K562 (cell line): ENCODE measurements around the gene FBXW11. TPM values are rescaled to one million over a fixed set of nuclear protein-coding genes. Genes with fewer than 3 reads are reported as not detected.

ENCODE experiments used
- ATAC-seq: fragments of 200-7000 bp; cut with Tn5 transposase; 3 replicates; pipeline ENCODE4 v1.9.1; 2020; ENCODE audit warnings: moderate library complexity
- BruUV-seq: library from RNA; stranded (reverse); fragments of 400-500 nt; replicated peaks from 2 replicates; lab custom pipeline; 2021; lab: Mats Ljungman, UMichigan
- CTCF ChIA-PET: fragments of 300-600 bp; formaldehyde crosslinking; extraction: SDS; loops from one replicate; lab custom pipeline; 2021; ENCODE audit warnings: low intra/inter-chr PET ratio; lab: Yijun Ruan, JAX
- POLR2A ChIA-PET: fragments of 300-600, 350-650 bp; sonication (Branson Sonifier 250); formaldehyde crosslinking; extraction: SDS; loops from one replicate; lab custom pipeline; 2021; ENCODE audit warnings: antibody characterized with exemption, inconsistent platforms; lab: Yijun Ruan, JAX
- DNase-seq, 4 experiments: peaks; one replicate each; pipeline versions ENCODE4 v3.0.0 to v3.0.0-alpha.2; 2011 to 2018; ENCODE audit warnings: low spot score in 3 of 4, mixed read lengths in 3 of 4; ENCODE audit errors: extremely low read depth in 1 of 4
- FAIRE-seq: peaks from 2 replicates; lab custom pipeline; 2011; peaks lifted over from hg19 to GRCh38; lab: Jason Lieb, UNC
- H2AFZ ChIP-seq: 2 replicates; pipeline ENCODE4 v1.6.0; 2011; ENCODE audit warnings: low read depth, low read length, control low read depth, inconsistent platforms
- H3K27ac ChIP-seq: fragments of 200-600 bp; 3 replicates; pipeline ENCODE4 v1.8.0; 2011; ENCODE audit warnings: low read depth, mild to moderate bottlenecking, control low read depth, inconsistent platforms, low read length, moderate library complexity, mixed read lengths; ENCODE audit errors: extremely low read depth
- H3K27me3 ChIP-seq, 2 experiments: fragments of 300-600 bp in 1 of 2; 2 replicates in 1 of 2; 3 replicates in 1 of 2; pipeline versions ENCODE4 v1.6.0 to v1.8.0; 2011; ENCODE audit warnings: inconsistent platforms in 2 of 2, low read length in 2 of 2, mild to moderate bottlenecking in 1 of 2, mixed read lengths in 1 of 2, moderate library complexity in 1 of 2; ENCODE audit not compliant: control insufficient read depth in 2 of 2, insufficient read depth in 2 of 2
- H3K36me3 ChIP-seq: fragments of 300-600 bp; 3 replicates; pipeline ENCODE4 v1.8.0; 2011; ENCODE audit warnings: mild to moderate bottlenecking, low read length, inconsistent platforms; ENCODE audit not compliant: control insufficient read depth, insufficient read depth
- H3K4me1 ChIP-seq, 2 experiments: fragments of 200-600 bp in 1 of 2; replicated peaks in 1 of 2; 2 replicates in 1 of 2; 3 replicates in 1 of 2; pipeline versions ENCODE4 v1.5.1 to v1.8.0; 2011; ENCODE audit warnings: inconsistent platforms in 2 of 2, low read length in 2 of 2, mild to moderate bottlenecking in 1 of 2, mixed read lengths in 1 of 2, moderate library complexity in 1 of 2; ENCODE audit not compliant: control insufficient read depth in 2 of 2, insufficient read depth in 2 of 2
- H3K4me2 ChIP-seq: 2 replicates; pipeline ENCODE4 v1.6.1; 2011; ENCODE audit warnings: low read length, control low read depth, inconsistent platforms, mixed read lengths; ENCODE audit not compliant: insufficient read depth
- H3K4me3 ChIP-seq: fragments of 200-600 bp; sonication (generic), shearing (Covaris generic); 2 replicates; pipeline ENCODE4 v1.5.1; 2016; ENCODE audit warnings: control low read depth, inconsistent platforms
- H3K79me2 ChIP-seq: fragments of 200-600 bp; 3 replicates; pipeline ENCODE4 v1.8.0; 2011; ENCODE audit warnings: low read length, inconsistent platforms; ENCODE audit not compliant: control insufficient read depth, insufficient read depth
- H3K9ac ChIP-seq, 2 experiments: 2 replicates each; pipeline versions ENCODE4 v1.6.0 to v1.6.1; 2011; ENCODE audit warnings: low read depth in 2 of 2, low read length in 2 of 2, control low read depth in 1 of 2, inconsistent platforms in 1 of 2, mild to moderate bottlenecking in 1 of 2, mixed read lengths in 1 of 2; ENCODE audit not compliant: insufficient read depth in 1 of 2
- H3K9me1 ChIP-seq: one replicate; pipeline ENCODE4 v1.6.0; 2011; ENCODE audit warnings: inconsistent platforms, mild to moderate bottlenecking, low read length, moderate library complexity; ENCODE audit not compliant: control insufficient read depth, insufficient read depth
- H3K9me3 ChIP-seq: replicated peaks from 2 replicates; pipeline ENCODE4 v1.5.1; 2011; ENCODE audit warnings: low read depth, low read length, inconsistent platforms; ENCODE audit not compliant: control insufficient read depth, insufficient read depth
- H4K20me1 ChIP-seq: replicated peaks from 2 replicates; pipeline ENCODE4 v1.6.1; 2011; ENCODE audit warnings: low read length, inconsistent platforms, mixed read lengths; ENCODE audit not compliant: control insufficient read depth, insufficient read depth
- CEBPZ ChIP-seq: fragments of 150-350 bp; IDR thresholded peaks from 2 replicates; pipeline ENCODE4 v1.6.1; 2014; ENCODE audit warnings: low read depth, mild to moderate bottlenecking, low read length, borderline replicate concordance
- HINFP ChIP-seq: fragments of 450-650 bp; conservative IDR thresholded peaks from 2 replicates; pipeline ENCODE4 v1.6.1; 2016; ENCODE audit warnings: missing genetic modification characterization, low read depth, mild to moderate bottlenecking, control low read depth, missing compliant biosample characterization
- MEIS2 ChIP-seq: fragments of 450-650 bp; IDR thresholded peaks from 2 replicates; pipeline ENCODE4 v1.6.1; 2014; ENCODE audit warnings: mild to moderate bottlenecking; ENCODE audit not compliant: partially characterized antibody
- RBM39 ChIP-seq: fragments of 200-400 bp; formaldehyde crosslinking; optimal IDR thresholded peaks from 2 replicates; pipeline ENCODE3; 2018; ENCODE audit warnings: low read depth, low read length
- RERE ChIP-seq: sonication (generic); formaldehyde crosslinking; IDR thresholded peaks from 2 replicates; pipeline ENCODE4 v1.8.0; 2023; ENCODE audit warnings: missing genetic modification reagents, mild to moderate bottlenecking, borderline replicate concordance
- TFAP4 ChIP-seq: sonication (generic); formaldehyde crosslinking; IDR thresholded peaks from 2 replicates; pipeline ENCODE4 v1.8.0; 2022; ENCODE audit warnings: missing genetic modification reagents, mild to moderate bottlenecking, moderate library complexity, borderline replicate concordance
- ZBTB7A ChIP-seq: IDR thresholded peaks from 2 replicates; pipeline ENCODE4 v1.6.1; 2011; ENCODE audit warnings: low read depth, mild to moderate bottlenecking, low read length, moderate library complexity, borderline replicate concordance; ENCODE audit not compliant: control insufficient read depth
- ZNF165 ChIP-seq: fragments of 250-450 bp; sonication (Bioruptor Pico); IDR thresholded peaks from 2 replicates; pipeline ENCODE4 v1.4.0; 2020; ENCODE audit warnings: borderline replicate concordance
- WGBS: fragments of 100-300 bp; shearing (Covaris generic); methylation state at CpG from one replicate; pipeline ENCODE4 v1.1.6; 2016; ENCODE audit warnings: low coverage, mixed read lengths; ENCODE audit not compliant: insufficient coverage; ENCODE audit errors: missing lambda C conversion rate; 5-methylcytosine and 5-hydroxymethylcytosine counted together
- in situ Hi-C: fragments of 300-500 bp; cut with MboI; formaldehyde crosslinking; loops from 4 replicates; pipeline ENCODE4 v1.15.0; 2018; ENCODE audit warnings: inconsistent platforms, mixed read lengths
- intact Hi-C: fragments of 100-400 bp; cut with micrococcal nuclease; formaldehyde crosslinking; loops from 2 replicates; pipeline ENCODE4 v1.14.2; 2022
- polyA plus RNA-seq, 8 experiments: library from polyadenylated mRNA; depleted of rRNA in 4 of 8; stranded (reverse) in 5 of 8; unstranded in 3 of 8; fragments of >200 nt; fragmentation: Nextera tagmentation in 2 of 8; fragmentation: Illumina TruSeq in 1 of 8; extraction: Ambion mirVana in 2 of 8; extraction: Trizol in 1 of 8; gene quantifications; 2 replicates each; pipeline versions ENCODE4 v1.2.1 to v1.2.3, GENCODE V29; 2011 to 2014; ENCODE audit warnings: inconsistent platforms in 1 of 8, missing spikeins in 1 of 8
- total RNA-seq, 7 experiments: library from RNA; depleted of rRNA in 6 of 7; stranded (reverse); fragments of >200 nt in 6 of 7; fragmentation: Illumina TruSeq in 2 of 7; extraction: Trizol in 2 of 7; gene quantifications; 2 replicates each; pipeline versions ENCODE4 v1.2.1 to v1.2.3, GENCODE V29; 2011 to 2021; ENCODE audit warnings: low replicate concordance in 1 of 7

The FBXW11 gene
- total and polyA plus RNA-seq, 9 of the 15 experiments (the other 6 are each of a cell fraction or from before 2014, with no cell fraction given) = 3.0 to 28.6 (median 23.6) TPM

- ChIA-PET POLR2A (interaction anchor here (1.0 kb wide), 1 partner anchor 25 kb away, joined by 5 read pairs; no protein-coding TSS in a partner anchor), CTCF (no interaction called here)
- Histone ChIP-seq H3K27me3 (no peaks in the 10 kb centered on the region), H3K36me3 (peaks cover 7% of the 10 kb centered on the region; the same call in 2 of the 3 replicates), H3K9me3 (no peaks in the 10 kb centered on the region), H3K4me2 (no peak overlapping the region), H3K27ac (no peak overlapping the region), H4K20me1 (no peaks in the 10 kb centered on the region; the same call in 1 of the 2 replicates), H3K9me1 (no peaks in the 10 kb centered on the region), H3K79me2 (peaks cover 46% of the 10 kb centered on the region), H3K4me1 (no peaks in the 10 kb centered on the region), H2AFZ (no peak overlapping the region), H3K9ac (no peak overlapping the region), H3K4me3 (no peak overlapping the region)
- FAIRE-seq (no peak), ATAC-seq (no peak), DNase-seq (no peak)
- no TSS peak for BruUV-seq
- WGBS = 71% methylated on average over 2 of the region's 2 CpGs
- in situ Hi-C loops (no loop called here), intact Hi-C loops (no loop called here)
- TF ChIP-seq CEBPZ = no peak
- TF ChIP-seq TFAP4 (CRISPR knock-in tag) = no peak
- TF ChIP-seq HINFP (tag) = no peak
- TF ChIP-seq RERE (CRISPR knock-in tag) = no peak
- TF ChIP-seq ZBTB7A = no peak
- TF ChIP-seq ZNF165 (CRISPR knock-in tag) = no peak
- no peak for TF ChIP-seq MEIS2
- no peak for TF ChIP-seq RBM39
These were observed 13.6 kb downstream of the FBXW11 start for GRCh38 chr5:171992813-171993212.
